HG03159 (cell line): ENCODE measurements around the gene CLSTN3.

Experiments
- ATAC-seq: cut with Tn5 transposase; IDR thresholded peaks from one replicate; pipeline ENCODE4 v1.9.1; 2021; ENCODE audit warnings: mild to moderate bottlenecking, moderate library complexity; ENCODE audit not compliant: unreplicated experiment

Gene CLSTN3

GRCh38 chr12:7129872-7130691 is at the start of gene CLSTN3:
CLSTN3 (plus strand) TSS chr12:7130371; CDS start chr12:7130649, 278 bp downstream.
- peak; percentile 62 for ATAC-seq

- no peak for ATAC-seq
Measured at GRCh38 chr12:7081037-7081436, 49.1 kb upstream of the CLSTN3 start.

GRCh38 chr12:7083125-7083524 is 47.0 kb upstream of the CLSTN3 start:
- no peak for ATAC-seq

DNA sequence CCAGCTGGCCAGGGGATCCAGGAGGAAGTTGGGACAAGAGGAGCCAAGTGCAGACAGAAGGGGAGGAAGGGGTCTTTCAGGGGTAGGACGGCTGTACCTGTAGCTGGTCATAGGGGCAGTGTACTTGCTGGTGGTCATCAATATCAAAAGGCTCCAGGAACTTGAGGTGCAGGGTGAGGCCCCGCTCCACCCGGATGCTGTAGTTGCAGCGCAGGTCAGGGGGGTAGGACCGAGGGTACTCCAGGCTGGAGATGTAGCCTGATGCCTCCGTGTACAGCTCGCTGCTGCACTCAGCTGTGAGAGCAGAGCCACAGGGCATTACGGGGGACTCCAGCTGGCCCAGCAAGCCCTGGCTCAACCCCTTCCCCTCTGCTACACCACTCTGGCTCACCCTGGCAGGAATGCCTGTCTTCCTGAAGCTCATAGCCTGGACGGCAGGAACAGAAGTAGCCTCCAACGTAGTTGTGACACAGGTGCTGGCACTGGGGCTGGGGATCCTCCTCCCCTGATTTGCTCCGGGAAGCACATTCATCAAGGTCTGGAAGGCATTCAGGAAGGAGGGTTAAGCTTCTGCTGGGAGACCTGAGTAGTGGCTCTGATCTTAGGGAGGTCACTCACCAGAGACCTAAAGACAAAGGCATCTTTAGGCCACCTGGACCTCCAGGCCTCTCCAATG is 40.8 kb upstream of the CLSTN3 start:
- no peak for ATAC-seq

DNA sequence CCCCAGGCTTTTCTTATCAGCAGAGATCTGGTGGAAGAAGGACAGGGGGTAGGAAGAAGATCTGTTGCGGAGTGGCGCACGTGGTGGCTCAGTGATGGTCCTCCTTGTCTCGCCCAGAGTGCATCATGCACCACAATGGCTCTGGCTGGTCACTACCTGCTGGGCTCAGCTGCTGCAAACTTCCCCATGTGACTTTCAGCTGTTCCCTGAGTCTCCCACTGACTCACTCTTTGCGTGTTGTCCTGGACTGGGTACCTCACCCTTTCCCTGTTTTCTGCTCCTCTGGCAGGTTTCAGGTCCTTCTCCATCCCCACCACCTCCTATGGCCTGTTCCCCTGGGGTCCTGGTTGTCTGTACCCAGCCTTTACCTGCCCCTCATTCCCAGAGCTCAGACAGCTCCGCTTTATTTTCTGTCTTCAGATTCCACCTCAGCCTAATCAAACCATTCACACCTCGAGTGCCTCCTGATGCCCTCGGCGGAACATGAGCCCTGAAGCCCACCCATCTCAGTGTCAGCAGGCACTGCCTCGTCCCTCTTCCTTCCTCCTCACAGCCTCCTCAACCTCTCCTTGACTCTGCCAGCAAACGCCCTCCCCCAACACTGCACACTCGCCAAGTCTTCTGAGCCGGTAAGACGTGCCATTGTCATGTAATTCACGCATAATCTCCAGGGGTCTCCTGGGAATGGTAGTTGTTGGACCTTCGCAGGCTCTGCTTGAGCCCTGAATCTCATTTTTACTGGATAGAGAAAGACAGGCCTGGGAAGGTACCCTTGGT is 39.8 kb upstream of the CLSTN3 start:
- ATAC-seq = no peak

- no peak for ATAC-seq
Measured at GRCh38 chr12:7091171-7091570, 39.0 kb upstream of the CLSTN3 start.

GRCh38 chr12:7091660-7092228 is 38.4 kb upstream of the CLSTN3 start:
- ATAC-seq = no peak

DNA sequence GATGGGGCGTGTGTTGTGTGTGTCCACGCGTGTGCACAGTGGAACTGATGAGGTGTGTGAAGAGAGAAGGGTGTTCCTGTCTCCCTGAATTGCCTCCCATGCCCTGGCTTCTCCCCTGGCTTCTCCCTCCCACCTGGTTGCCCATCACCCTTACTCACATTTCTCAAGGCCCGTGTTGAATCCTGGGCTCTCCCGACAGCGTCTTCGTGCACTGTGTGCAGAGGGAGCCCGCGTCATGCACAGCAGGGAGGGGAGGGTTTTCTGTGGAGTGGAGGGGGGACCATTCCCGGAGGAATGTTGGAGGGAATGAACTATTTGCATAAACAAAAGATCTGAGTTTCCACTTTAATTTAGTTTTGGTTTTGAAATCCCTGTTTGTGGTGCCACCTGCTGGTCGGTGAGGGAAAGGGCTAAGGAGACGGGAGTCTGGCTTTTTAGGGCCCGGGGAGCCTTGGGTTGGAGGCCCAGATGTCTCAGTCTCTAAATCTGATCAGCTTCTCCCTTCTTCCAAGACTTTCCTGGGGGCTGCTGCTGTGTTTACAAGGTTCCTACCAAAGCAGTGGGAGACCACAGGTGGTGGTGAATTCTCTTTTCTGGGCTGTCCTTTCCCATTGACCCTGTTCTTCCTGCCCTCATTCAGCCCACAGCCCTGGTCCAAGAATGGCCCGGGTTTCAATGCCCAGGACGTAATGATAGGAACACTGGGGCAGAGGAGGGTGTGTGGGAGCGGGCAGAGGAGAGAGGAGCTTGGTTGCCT is 37.8 kb upstream of the CLSTN3 start, which contains the start of gene C1R:
C1R (minus strand) TSS at position 217 of the 757 bp plus-strand sequence; CDS start at position 160, 57 bp downstream.
- no peak for ATAC-seq

DNA sequence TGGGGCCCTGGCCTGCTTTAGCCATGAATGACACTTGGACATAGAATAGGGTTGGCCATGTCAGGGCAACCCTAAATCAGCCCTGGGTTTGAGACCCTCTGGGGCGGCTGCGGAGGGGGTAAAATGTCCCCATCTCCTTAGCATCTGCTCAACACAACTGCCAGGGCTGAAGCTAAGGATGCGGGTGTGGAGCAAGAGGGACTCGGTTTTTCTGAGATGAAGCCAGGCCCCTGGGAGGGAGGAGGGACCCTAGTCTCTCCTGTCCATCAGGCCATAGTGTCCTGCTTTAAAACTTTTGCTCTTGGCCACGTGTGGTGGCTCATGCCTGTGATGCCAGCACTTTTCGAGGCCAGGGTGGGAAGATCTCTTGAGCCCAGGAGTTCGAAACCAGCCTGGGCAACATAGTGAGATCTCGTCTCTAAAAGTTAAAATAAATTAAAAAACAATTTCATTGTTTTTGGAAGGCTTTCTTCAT is 37.1 kb upstream of the CLSTN3 start:
- ATAC-seq = no peak

GRCh38 chr12:7093486-7093885 is 36.7 kb upstream of the CLSTN3 start:
- no peak for ATAC-seq

- no peak for ATAC-seq
Measured at GRCh38 chr12:7093892-7094291, 36.3 kb upstream of the CLSTN3 start.

GRCh38 chr12:7096006-7096932 is 33.9 kb upstream of the CLSTN3 start:
- ATAC-seq = no peak

GRCh38 chr12:7096979-7097378 is 33.2 kb upstream of the CLSTN3 start:
- ATAC-seq = no peak

- no peak for ATAC-seq
Measured at GRCh38 chr12:7099290-7099996, 30.7 kb upstream of the CLSTN3 start.

DNA sequence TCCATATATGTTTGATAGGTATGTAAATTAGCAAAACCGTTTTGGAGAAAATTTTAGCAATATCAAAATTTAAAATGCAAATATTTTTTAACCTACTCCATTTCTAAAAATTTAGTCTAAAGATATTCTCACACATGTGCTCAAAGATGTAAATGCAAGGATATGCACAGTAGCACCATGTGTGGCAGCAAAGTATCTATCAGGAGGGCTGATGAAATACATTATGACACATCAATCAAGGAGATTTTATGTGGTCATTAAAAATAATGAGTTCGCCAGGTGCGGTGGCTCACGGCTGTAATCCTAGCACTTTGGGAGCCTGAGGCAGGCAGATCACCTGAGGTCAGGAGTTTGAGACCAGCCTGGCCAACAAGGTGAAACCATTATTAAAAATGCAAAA is 29.9 kb upstream of the CLSTN3 start:
- ATAC-seq = no peak

GRCh38 chr12:7101047-7101693 is 29.0 kb upstream of the CLSTN3 start:
- ATAC-seq = no peak

DNA sequence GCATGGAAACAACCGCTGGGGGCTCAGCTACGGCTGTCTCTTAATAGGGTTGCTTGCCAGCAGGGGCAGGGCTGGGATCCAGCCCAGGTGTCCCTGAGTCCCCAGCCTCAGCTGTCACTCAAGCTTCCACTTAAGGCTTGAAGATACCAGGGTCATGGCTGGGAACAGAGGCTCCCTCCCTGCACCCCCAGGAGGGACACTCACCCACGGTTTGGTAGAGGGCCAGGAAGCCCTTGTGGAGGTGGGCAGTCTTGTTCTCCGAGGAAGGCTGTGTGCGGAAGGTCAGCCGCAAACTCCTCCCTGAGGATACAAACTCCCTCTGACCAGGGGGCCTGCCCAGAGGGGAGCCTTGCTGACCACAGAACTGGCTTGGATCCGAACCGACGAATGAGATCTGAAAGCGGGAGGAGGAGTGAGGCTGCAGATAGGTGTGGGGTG is 28.5 kb upstream of the CLSTN3 start:
- ATAC-seq = no peak

- no peak for ATAC-seq
Measured at GRCh38 chr12:7102582-7102981, 27.6 kb upstream of the CLSTN3 start.
